ENCODE measurements around the gene SELENOT.
A peak's percentile ranks its signal among the peaks of the same experiment; 100 is the strongest.

SELENOT gene

GRCh38 chr3:150567328-150567727 is 35.8 kb upstream of the SELENOT start:
- H3K36me3 ChIP-seq (ENCODE audit: control insufficient read depth, insufficient read depth, low read length) = no peaks in the 10 kb centered on the region; the same call in none of the 2 replicates
- DNase-seq (ENCODE audit: extremely low read depth, insufficient read length) = no peak
- H3K4me3 ChIP-seq (replicated peaks; ENCODE audit: low read depth, low read length) = no peak overlapping the region
- H3K27me3 ChIP-seq (replicated peaks; ENCODE audit: control insufficient read depth, insufficient read depth, low read length) = no peaks in the 10 kb centered on the region
- TF ChIP-seq CTCF (IDR thresholded peaks at IDR 0.05; ENCODE audit: insufficient read depth, low read length, poor library complexity, severe bottlenecking) = no peak

DNA sequence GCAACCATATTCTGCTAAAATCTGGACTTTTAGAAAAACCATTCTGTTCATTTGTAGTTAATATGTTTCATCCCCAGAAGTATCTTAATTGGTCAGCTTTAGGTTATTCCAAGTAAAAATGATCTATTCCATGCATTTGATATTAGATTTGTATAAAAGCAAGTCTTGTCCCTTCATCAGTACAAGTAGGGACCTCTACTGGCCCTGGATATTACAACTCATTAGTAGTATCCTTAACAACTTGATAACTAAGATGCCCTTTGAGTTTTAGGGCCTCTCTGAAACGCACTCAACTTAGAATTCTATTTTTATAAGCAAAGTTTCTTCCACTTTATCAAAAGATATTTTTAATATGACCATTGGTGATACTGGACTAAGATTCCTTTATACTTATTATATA is 25.3 kb upstream of the SELENOT start:
- no peak for TF ChIP-seq CTCF (IDR thresholded peaks at IDR 0.05; ENCODE audit: insufficient read depth, low read length, poor library complexity, severe bottlenecking)
- no peak overlapping the region for H3K4me3 ChIP-seq (replicated peaks; ENCODE audit: low read depth, low read length)
- no peak for DNase-seq (ENCODE audit: extremely low read depth, insufficient read length)
- H3K27me3 ChIP-seq (replicated peaks; ENCODE audit: control insufficient read depth, insufficient read depth, low read length) = no peaks in the 10 kb centered on the region
- H3K36me3 ChIP-seq (ENCODE audit: control insufficient read depth, insufficient read depth, low read length) = peaks cover 11% of the 10 kb centered on the region

- H3K27me3 ChIP-seq (replicated peaks; ENCODE audit: control insufficient read depth, insufficient read depth, low read length) = no peaks in the 10 kb centered on the region
- H3K4me3 ChIP-seq (replicated peaks; ENCODE audit: low read depth, low read length) = no peak overlapping the region
- DNase-seq (ENCODE audit: extremely low read depth, insufficient read length) = no peak
- no peak for TF ChIP-seq CTCF (IDR thresholded peaks at IDR 0.05; ENCODE audit: insufficient read depth, low read length, poor library complexity, severe bottlenecking)
- H3K36me3 ChIP-seq (ENCODE audit: control insufficient read depth, insufficient read depth, low read length) = peaks cover 8% of the 10 kb centered on the region
These were observed 21.9 kb upstream of the SELENOT start for GRCh38 chr3:150581174-150581573.

- TF ChIP-seq CTCF (IDR thresholded peaks at IDR 0.05; ENCODE audit: insufficient read depth, low read length, poor library complexity, severe bottlenecking) = no peak
- Histone ChIP-seq H3K36me3 (ENCODE audit: control insufficient read depth, insufficient read depth, low read length) (peaks cover 5% of the 10 kb centered on the region), H3K4me3 (replicated peaks; ENCODE audit: low read depth, low read length) (peak overlapping the region; percentile 40), H3K27me3 (replicated peaks; ENCODE audit: control insufficient read depth, insufficient read depth, low read length) (no peaks in the 10 kb centered on the region)
- DNase-seq (ENCODE audit: extremely low read depth, insufficient read length) = no peak
These were observed 20.5 kb upstream of the SELENOT start for GRCh38 chr3:150582620-150583019.

DNA sequence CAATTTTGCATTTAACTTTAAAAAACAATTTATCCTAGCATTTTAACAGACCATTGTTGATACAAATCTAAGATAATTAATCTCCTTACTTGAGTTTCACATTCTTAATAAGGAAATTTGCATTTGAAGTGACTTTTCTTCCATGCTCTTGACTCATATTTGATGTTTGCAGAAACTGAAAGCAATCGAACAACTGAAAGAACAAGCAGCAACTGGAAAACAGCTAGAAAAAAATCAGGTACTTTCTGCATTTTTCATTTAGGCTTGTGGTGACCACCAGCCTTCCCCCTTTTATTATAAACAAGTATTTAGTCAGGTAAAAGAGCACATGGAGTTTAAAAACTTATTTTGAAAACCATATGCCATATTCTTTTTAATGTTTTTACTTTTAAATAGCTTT is 20.1 kb upstream of the SELENOT start:
- peak; percentile 38 for DNase-seq (ENCODE audit: extremely low read depth, insufficient read length)
- peaks cover 7% of the 10 kb centered on the region for H3K36me3 ChIP-seq (ENCODE audit: control insufficient read depth, insufficient read depth, low read length)
- H3K4me3 ChIP-seq (replicated peaks; ENCODE audit: low read depth, low read length) = peak overlapping the region; percentile 40; the same call in 1 of the 2 replicates
- no peaks in the 10 kb centered on the region for H3K27me3 ChIP-seq (replicated peaks; ENCODE audit: control insufficient read depth, insufficient read depth, low read length)
- TF ChIP-seq CTCF (IDR thresholded peaks at IDR 0.05; ENCODE audit: insufficient read depth, low read length, poor library complexity, severe bottlenecking) = no peak

Data from GM06990 (cell line).